Measurements from ENCODE around the gene PDCD4. TPM values are rescaled to one million over a fixed set of nuclear protein-coding genes. Genes with fewer than 3 reads are reported as not detected.

Gene PDCD4
- total and polyA plus RNA-seq, 2 of the 8 experiments (the other 6 are each of a cell fraction or from before 2014, with no cell fraction given): 3.3 to 26.8 TPM

GRCh38 chr10:110919349-110919931 lies 47.7 kb downstream of the PDCD4 start, which contains the start of gene SHOC2 (continued):
- no peak for TF ChIP-seq GTF2F1 (IDR thresholded peaks at IDR 0.05; ENCODE audit: borderline replicate concordance, low read depth, low read length)
- no peak for TF ChIP-seq BACH1 (IDR thresholded peaks at IDR 0.05; ENCODE audit: low read length)
- TF ChIP-seq CBX5 (IDR thresholded peaks at IDR 0.05; ENCODE audit: low read depth, low read length): no peak
- TF ChIP-seq BCL11A (IDR thresholded peaks at IDR 0.05; ENCODE audit: low read depth in 2 of 2, low read length in 2 of 2): no peak
- TF ChIP-seq SAP30 (IDR thresholded peaks at IDR 0.05; ENCODE audit: insufficient read depth, insufficient replicate concordance, low read length): no peak
- no peak for TF ChIP-seq NRF1 (IDR thresholded peaks at IDR 0.05; ENCODE audit: low read depth, low read length)
- no peak; a peak in 1 of 4 replicates for TF ChIP-seq HDAC2 (IDR thresholded peaks at IDR 0.05; ENCODE audit: borderline replicate concordance in 1 of 2, low read depth in 2 of 2, low read length in 2 of 2)
- no peak for TF ChIP-seq TEAD4 (IDR thresholded peaks at IDR 0.05; ENCODE audit: low read depth, low read length)
- no peak for TF ChIP-seq KDM5A (IDR thresholded peaks at IDR 0.05; ENCODE audit: low read length)
- no peak for TF ChIP-seq RNF2 (IDR thresholded peaks at IDR 0.05; ENCODE audit: borderline replicate concordance, low read depth, low read length, missing control alignments, poor library complexity, severe bottlenecking)
- no peak for TF ChIP-seq CHD2 (IDR thresholded peaks at IDR 0.05; ENCODE audit: low read length)
- TF ChIP-seq POU5F1 (IDR thresholded peaks at IDR 0.05; ENCODE audit: low read depth, low read length): no peak
- TF ChIP-seq ATF2 (IDR thresholded peaks at IDR 0.05; ENCODE audit: low read length): peak; percentile 2; the same call in 1 of the 2 replicates
- no peak for TF ChIP-seq RFX5 (IDR thresholded peaks at IDR 0.05; ENCODE audit: borderline replicate concordance, low read depth, low read length)
- no peak for TF ChIP-seq FOSL1 (IDR thresholded peaks at IDR 0.05; ENCODE audit: insufficient read depth, low read depth, low read length)
- peak; percentile 73 for TF ChIP-seq PHF8 (conservative IDR thresholded peaks at IDR 0.05; ENCODE audit: low read depth, low read length)
- TF ChIP-seq ZNF274 (IDR thresholded peaks at IDR 0.05; ENCODE audit: borderline replicate concordance, extremely low read depth, low read length): no peak
- no peak; a peak in 1 of 3 replicates for TF ChIP-seq POLR2A (IDR thresholded peaks at IDR 0.05; ENCODE audit: control extremely low read depth in 1 of 2, low read depth in 2 of 2, low read length in 2 of 2)
- peak; percentile 2 to 13; a peak in 1 of 4 replicates for TF ChIP-seq RAD21 (IDR thresholded peaks at IDR 0.05 in 1 of 2, conservative IDR thresholded peaks at IDR 0.05 in 1 of 2; ENCODE audit: low read depth in 2 of 2, low read length in 2 of 2)
